GM19025 (cell line): ENCODE measurements around the gene CALHM3.

Experiments
- ATAC-seq: cut with Tn5 transposase; IDR thresholded peaks from one replicate; pipeline ENCODE4 v1.9.1; 2021; ENCODE audit warnings: mild to moderate bottlenecking, low read depth, moderate library complexity; ENCODE audit not compliant: unreplicated experiment

Gene CALHM3

GRCh38 chr10:103451831-103452505 is 27.1 kb downstream of the CALHM3 start, which contains the start of gene CALHM2:
TSS of gene CALHM2 (minus strand) at chr10:103452370. CDS start at chr10:103449941, 2,429 bp downstream.
- peak; percentile 62 for ATAC-seq

- ATAC-seq = no peak
Measured at GRCh38 chr10:103451091-103451813, 27.8 kb downstream of the CALHM3 start.

GRCh38 chr10:103450201-103450695 is 28.8 kb downstream of the CALHM3 start:
- no peak for ATAC-seq

GRCh38 chr10:103449208-103450144 is 29.6 kb downstream of the CALHM3 start:
- ATAC-seq = no peak

- no peak for ATAC-seq
Measured at GRCh38 chr10:103448746-103449145, 30.3 kb downstream of the CALHM3 start.

GRCh38 chr10:103447187-103447586 is 31.9 kb downstream of the CALHM3 start:
- ATAC-seq = no peak

- no peak for ATAC-seq
Measured at GRCh38 chr10:103445767-103446567, 33.1 kb downstream of the CALHM3 start.

- no peak for ATAC-seq
Measured at GRCh38 chr10:103445366-103445765, 33.7 kb downstream of the CALHM3 start.

GRCh38 chr10:103444478-103444877 is 34.6 kb downstream of the CALHM3 start:
- no peak for ATAC-seq

- no peak for ATAC-seq
Measured at GRCh38 chr10:103443475-103444185, 35.4 kb downstream of the CALHM3 start.

GRCh38 chr10:103442031-103442461 is 37.0 kb downstream of the CALHM3 start:
- no peak for ATAC-seq

GRCh38 chr10:103441611-103442010 is 37.4 kb downstream of the CALHM3 start:
- no peak for ATAC-seq

- ATAC-seq = no peak
Measured at GRCh38 chr10:103441206-103441605, 37.8 kb downstream of the CALHM3 start.

- ATAC-seq = no peak
Measured at GRCh38 chr10:103440416-103440815, 38.6 kb downstream of the CALHM3 start.

- no peak for ATAC-seq
Measured at GRCh38 chr10:103439776-103440175, 39.3 kb downstream of the CALHM3 start.

GRCh38 chr10:103433858-103434257 is 45.2 kb downstream of the CALHM3 start:
- no peak for ATAC-seq

- ATAC-seq = no peak
Measured at GRCh38 chr10:103431902-103432301, 47.1 kb downstream of the CALHM3 start.

GRCh38 chr10:103429647-103430046 is 49.4 kb downstream of the CALHM3 start:
- no peak for ATAC-seq

GRCh38 chr10:103428989-103429643 is 49.9 kb downstream of the CALHM3 start:
- no peak for ATAC-seq
